Tibial nerve (tissue), 3 donors: ENCODE data around the gene ONECUT1.

Experiments
- POLR2A ChIP-seq, 2 donors: fragments of 450-650 bp; IDR thresholded peaks; one replicate each; pipeline ENCODE4 v1.6.1; 2017; ENCODE audit warnings: antibody characterized with exemption in 2 of 2, mild to moderate bottlenecking in 2 of 2, moderate library complexity in 2 of 2
- TF ChIP-seq, protein P1 (sequence below), 5 experiments: fragments of 200-600 bp in 3 of 5; fragments of 450-650 bp in 2 of 5; sonication (generic) in 3 of 5; IDR thresholded peaks; one replicate each; pipeline ENCODE4 v1.5.1; 2016 to 2019; ENCODE audit warnings: antibody characterized with exemption in 5 of 5, mild to moderate bottlenecking in 3 of 5, moderate library complexity in 2 of 5

DNA sequence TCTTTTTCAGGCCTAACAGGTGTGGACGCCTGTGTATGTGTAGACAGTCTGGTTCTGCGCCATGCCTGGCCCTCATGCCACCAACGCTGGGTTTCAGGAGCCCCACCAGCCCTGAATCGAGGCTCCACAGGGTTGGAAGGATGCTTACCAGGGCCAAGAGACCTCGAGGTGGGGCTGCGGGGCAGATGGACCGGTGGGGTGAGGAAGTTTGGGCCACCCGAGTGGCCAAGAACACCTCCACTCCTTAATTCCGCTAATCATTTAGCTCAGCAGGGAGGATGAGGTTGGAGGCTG is 6.0 kb upstream of the ONECUT1 start:
- TF ChIP-seq, protein P1, sequence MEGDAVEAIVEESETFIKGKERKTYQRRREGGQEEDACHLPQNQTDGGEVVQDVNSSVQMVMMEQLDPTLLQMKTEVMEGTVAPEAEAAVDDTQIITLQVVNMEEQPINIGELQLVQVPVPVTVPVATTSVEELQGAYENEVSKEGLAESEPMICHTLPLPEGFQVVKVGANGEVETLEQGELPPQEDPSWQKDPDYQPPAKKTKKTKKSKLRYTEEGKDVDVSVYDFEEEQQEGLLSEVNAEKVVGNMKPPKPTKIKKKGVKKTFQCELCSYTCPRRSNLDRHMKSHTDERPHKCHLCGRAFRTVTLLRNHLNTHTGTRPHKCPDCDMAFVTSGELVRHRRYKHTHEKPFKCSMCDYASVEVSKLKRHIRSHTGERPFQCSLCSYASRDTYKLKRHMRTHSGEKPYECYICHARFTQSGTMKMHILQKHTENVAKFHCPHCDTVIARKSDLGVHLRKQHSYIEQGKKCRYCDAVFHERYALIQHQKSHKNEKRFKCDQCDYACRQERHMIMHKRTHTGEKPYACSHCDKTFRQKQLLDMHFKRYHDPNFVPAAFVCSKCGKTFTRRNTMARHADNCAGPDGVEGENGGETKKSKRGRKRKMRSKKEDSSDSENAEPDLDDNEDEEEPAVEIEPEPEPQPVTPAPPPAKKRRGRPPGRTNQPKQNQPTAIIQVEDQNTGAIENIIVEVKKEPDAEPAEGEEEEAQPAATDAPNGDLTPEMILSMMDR (IDR thresholded peaks at IDR 0.05), result no peak
- no peak for TF ChIP-seq POLR2A (IDR thresholded peaks at IDR 0.05)
